ENCODE data around the gene NBEA.

The NBEA gene

DNA sequence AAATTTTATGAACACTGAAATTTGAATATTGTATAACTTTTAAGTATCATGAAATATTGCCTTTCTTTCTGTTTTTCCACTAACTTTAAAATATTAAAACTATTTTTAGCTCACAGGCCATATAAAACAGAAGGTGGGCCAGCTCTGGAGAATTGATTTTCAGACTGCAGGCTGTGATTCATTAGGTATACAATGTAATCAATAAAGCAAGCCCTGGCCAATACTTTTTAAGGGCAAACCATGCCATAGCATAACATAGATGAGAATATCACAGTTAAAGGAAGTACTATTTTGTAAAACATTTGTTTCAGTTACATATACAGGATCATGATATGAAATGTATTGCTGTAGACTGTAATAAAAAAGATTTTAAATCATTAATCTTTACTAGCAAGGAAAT is 336.8 kb downstream of the NBEA start:
- H3K4me1 ChIP-seq (ENCODE audit: insufficient read depth, insufficient read length), result no peaks in the 10 kb centered on the region
- H3K36me3 ChIP-seq (ENCODE audit: insufficient read depth, insufficient read length, low read length), result no peaks in the 10 kb centered on the region
- TF ChIP-seq ZNF274 (IDR thresholded peaks at IDR 0.05; ENCODE audit: low read depth, low read length) (no peak), YY1 (IDR thresholded peaks at IDR 0.05; ENCODE audit: insufficient read depth, insufficient read length) (no peak), SUZ12 (IDR thresholded peaks at IDR 0.05; ENCODE audit: extremely low read depth, insufficient read depth, insufficient read length) (no peak)
- H3K27me3 ChIP-seq (ENCODE audit: insufficient read depth, insufficient read length), result no peaks in the 10 kb centered on the region
- no peak overlapping the region for H3K9ac ChIP-seq (ENCODE audit: insufficient read length, low read depth)
- no peak overlapping the region for H3K4me3 ChIP-seq (ENCODE audit: insufficient read length, low read depth)
- no peak for DNase-seq (ENCODE audit: low read depth, low spot score)
- no peaks in the 10 kb centered on the region for H3K9me3 ChIP-seq (ENCODE audit: insufficient read depth, low read length)

DNA sequence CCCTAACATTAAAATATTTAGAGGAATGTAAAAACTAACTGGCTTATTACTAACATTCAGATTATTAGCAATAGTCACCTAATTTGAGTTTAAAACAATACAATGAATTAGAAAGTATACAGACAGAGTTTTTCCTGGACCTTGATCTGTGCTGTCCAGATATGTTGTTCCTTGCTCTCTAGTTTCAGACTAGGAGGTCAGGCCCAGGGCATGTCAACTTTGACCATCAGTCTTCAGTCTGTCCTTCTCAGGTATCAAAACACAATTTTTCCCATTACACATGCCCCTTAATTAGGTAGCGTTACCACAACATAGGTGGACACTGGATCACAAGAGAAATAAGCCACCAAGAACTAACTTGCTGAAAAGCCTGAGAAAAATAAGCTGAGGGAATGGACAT is 337.4 kb downstream of the NBEA start:
- Histone ChIP-seq H3K9ac (ENCODE audit: insufficient read length, low read depth) (no peak overlapping the region), H3K36me3 (ENCODE audit: insufficient read depth, insufficient read length, low read length) (no peaks in the 10 kb centered on the region)

DNA sequence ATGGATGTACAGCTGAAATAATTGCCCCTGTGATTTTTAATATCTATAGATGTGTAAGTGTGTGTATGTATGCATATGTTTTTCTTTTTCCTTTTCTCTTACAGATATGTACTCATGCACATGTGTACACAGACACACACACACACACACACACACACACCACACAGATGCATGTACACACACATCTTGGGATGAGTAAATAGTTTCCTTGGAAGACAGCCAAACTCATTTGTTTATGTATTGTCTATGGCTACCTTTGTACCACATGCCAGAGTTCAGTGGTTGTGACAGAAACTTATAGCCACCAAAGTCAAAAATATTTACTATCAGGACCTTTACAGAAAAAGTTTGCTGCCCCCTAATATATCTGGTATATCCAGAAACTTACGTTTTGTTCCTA is 341.8 kb downstream of the NBEA start:
- Histone ChIP-seq H3K9me3 (ENCODE audit: insufficient read depth, low read length) (no peaks in the 10 kb centered on the region), H3K36me3 (ENCODE audit: insufficient read depth, insufficient read length, low read length) (no peaks in the 10 kb centered on the region), H3K9ac (ENCODE audit: insufficient read length, low read depth) (no peak overlapping the region), H3K27me3 (ENCODE audit: insufficient read depth, insufficient read length) (no peaks in the 10 kb centered on the region), H3K4me1 (ENCODE audit: insufficient read depth, insufficient read length) (no peaks in the 10 kb centered on the region), H3K4me3 (ENCODE audit: insufficient read length, low read depth) (no peak overlapping the region)
- TF ChIP-seq YY1 (IDR thresholded peaks at IDR 0.05; ENCODE audit: insufficient read depth, insufficient read length) (no peak), SUZ12 (IDR thresholded peaks at IDR 0.05; ENCODE audit: extremely low read depth, insufficient read depth, insufficient read length) (no peak), ZNF274 (IDR thresholded peaks at IDR 0.05; ENCODE audit: low read depth, low read length) (no peak)
- DNase-seq (ENCODE audit: low read depth, low spot score), result no peak

More for the DNA sequence above, 337.4 kb downstream of the NBEA start:
- no peak overlapping the region for H3K4me3 ChIP-seq (ENCODE audit: insufficient read length, low read depth)
- TF ChIP-seq ZNF274 (IDR thresholded peaks at IDR 0.05; ENCODE audit: low read depth, low read length), result no peak
- TF ChIP-seq SUZ12 (IDR thresholded peaks at IDR 0.05; ENCODE audit: extremely low read depth, insufficient read depth, insufficient read length), result no peak
- TF ChIP-seq YY1 (IDR thresholded peaks at IDR 0.05; ENCODE audit: insufficient read depth, insufficient read length), result no peak
- no peaks in the 10 kb centered on the region for H3K9me3 ChIP-seq (ENCODE audit: insufficient read depth, low read length)
- H3K4me1 ChIP-seq (ENCODE audit: insufficient read depth, insufficient read length), result no peaks in the 10 kb centered on the region
- H3K27me3 ChIP-seq (ENCODE audit: insufficient read depth, insufficient read length), result no peaks in the 10 kb centered on the region
- no peak for DNase-seq (ENCODE audit: low read depth, low spot score)

DNA sequence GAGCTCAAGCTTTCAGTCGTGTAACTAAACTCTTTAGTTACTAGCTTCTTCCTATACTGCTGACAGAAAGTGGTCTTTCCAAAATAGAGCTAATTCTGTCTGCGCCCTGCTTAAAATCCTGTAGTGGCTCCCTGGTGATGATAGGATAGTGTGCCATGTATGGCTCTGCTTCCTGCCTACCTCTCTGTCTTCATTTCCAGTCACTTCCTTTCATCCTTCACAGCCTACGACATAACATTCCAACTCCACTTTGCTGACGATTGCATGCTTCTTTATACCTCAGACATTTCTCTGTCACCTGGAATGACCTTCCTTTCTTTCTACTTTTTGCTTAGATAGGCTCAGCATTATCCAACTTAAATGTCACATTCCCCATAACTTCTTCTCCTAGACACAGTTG is 343.6 kb downstream of the NBEA start:
- TF ChIP-seq YY1 (IDR thresholded peaks at IDR 0.05; ENCODE audit: insufficient read depth, insufficient read length) (no peak), ZNF274 (IDR thresholded peaks at IDR 0.05; ENCODE audit: low read depth, low read length) (no peak), SUZ12 (IDR thresholded peaks at IDR 0.05; ENCODE audit: extremely low read depth, insufficient read depth, insufficient read length) (no peak)
- H3K4me3 ChIP-seq (ENCODE audit: insufficient read length, low read depth), result no peak overlapping the region

DNA sequence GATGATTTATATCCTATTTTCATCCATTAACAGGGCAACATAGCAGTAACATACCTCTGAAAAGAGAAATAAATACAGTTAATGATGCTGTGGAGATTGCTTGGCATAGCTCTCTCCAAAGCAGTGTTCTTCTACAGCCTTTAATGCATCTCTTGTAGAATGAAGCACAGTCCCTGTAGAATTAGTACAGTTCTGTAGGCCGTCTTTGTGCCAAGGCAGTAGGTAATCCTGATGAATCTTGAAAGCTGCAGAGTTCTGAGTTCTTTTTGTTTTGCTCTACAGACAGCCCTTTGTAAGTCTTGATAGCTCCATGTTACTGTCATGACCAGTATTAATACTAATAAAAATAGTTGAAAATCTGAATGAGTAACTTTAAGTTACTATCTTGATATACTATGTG is 350.3 kb downstream of the NBEA start:
- H3K27me3 ChIP-seq (ENCODE audit: insufficient read depth, insufficient read length), result no peaks in the 10 kb centered on the region
- no peak for DNase-seq (ENCODE audit: low read depth, low spot score)
- H3K9ac ChIP-seq (ENCODE audit: insufficient read length, low read depth), result no peak overlapping the region
- no peak overlapping the region for H3K4me3 ChIP-seq (ENCODE audit: insufficient read length, low read depth)
- no peaks in the 10 kb centered on the region for H3K4me1 ChIP-seq (ENCODE audit: insufficient read depth, insufficient read length)
- TF ChIP-seq SUZ12 (IDR thresholded peaks at IDR 0.05; ENCODE audit: extremely low read depth, insufficient read depth, insufficient read length) (no peak), ZNF274 (IDR thresholded peaks at IDR 0.05; ENCODE audit: low read depth, low read length) (no peak), YY1 (IDR thresholded peaks at IDR 0.05; ENCODE audit: insufficient read depth, insufficient read length) (no peak)
- H3K9me3 ChIP-seq (ENCODE audit: insufficient read depth, low read length), result no peaks in the 10 kb centered on the region
- H3K36me3 ChIP-seq (ENCODE audit: insufficient read depth, insufficient read length, low read length), result no peaks in the 10 kb centered on the region

More for the DNA sequence above, 343.6 kb downstream of the NBEA start:
- no peak overlapping the region for H3K9ac ChIP-seq (ENCODE audit: insufficient read length, low read depth)
- H3K36me3 ChIP-seq (ENCODE audit: insufficient read depth, insufficient read length, low read length), result no peaks in the 10 kb centered on the region
- DNase-seq (ENCODE audit: low read depth, low spot score), result no peak
- H3K9me3 ChIP-seq (ENCODE audit: insufficient read depth, low read length), result no peaks in the 10 kb centered on the region
- H3K4me1 ChIP-seq (ENCODE audit: insufficient read depth, insufficient read length), result no peaks in the 10 kb centered on the region
- H3K27me3 ChIP-seq (ENCODE audit: insufficient read depth, insufficient read length), result no peaks in the 10 kb centered on the region

- TF ChIP-seq YY1 (IDR thresholded peaks at IDR 0.05; ENCODE audit: insufficient read depth, insufficient read length), result no peak
- TF ChIP-seq ZNF274 (IDR thresholded peaks at IDR 0.05; ENCODE audit: low read depth, low read length), result no peak
- no peak for TF ChIP-seq SUZ12 (IDR thresholded peaks at IDR 0.05; ENCODE audit: extremely low read depth, insufficient read depth, insufficient read length)
- H3K9me3 ChIP-seq (ENCODE audit: insufficient read depth, low read length), result no peaks in the 10 kb centered on the region
- no peak overlapping the region for H3K4me3 ChIP-seq (ENCODE audit: insufficient read length, low read depth)
- H3K4me1 ChIP-seq (ENCODE audit: insufficient read depth, insufficient read length), result no peaks in the 10 kb centered on the region
- H3K27me3 ChIP-seq (ENCODE audit: insufficient read depth, insufficient read length), result no peaks in the 10 kb centered on the region
- no peaks in the 10 kb centered on the region for H3K36me3 ChIP-seq (ENCODE audit: insufficient read depth, insufficient read length, low read length)
- H3K9ac ChIP-seq (ENCODE audit: insufficient read length, low read depth), result no peak overlapping the region
- DNase-seq (ENCODE audit: low read depth, low spot score), result no peak
These were observed 351.6 kb downstream of the NBEA start for GRCh38 chr13:35293579-35294226.

GRCh38 chr13:35309706-35310105 is 367.6 kb downstream of the NBEA start:
- no peaks in the 10 kb centered on the region for H3K9me3 ChIP-seq (ENCODE audit: insufficient read depth, low read length)
- no peaks in the 10 kb centered on the region for H3K27me3 ChIP-seq (ENCODE audit: insufficient read depth, insufficient read length)
- H3K4me1 ChIP-seq (ENCODE audit: insufficient read depth, insufficient read length), result no peaks in the 10 kb centered on the region
- H3K36me3 ChIP-seq (ENCODE audit: insufficient read depth, insufficient read length, low read length), result no peaks in the 10 kb centered on the region
- H3K4me3 ChIP-seq (ENCODE audit: insufficient read length, low read depth), result no peak overlapping the region
- no peak for TF ChIP-seq SUZ12 (IDR thresholded peaks at IDR 0.05; ENCODE audit: extremely low read depth, insufficient read depth, insufficient read length)
- no peak for TF ChIP-seq ZNF274 (IDR thresholded peaks at IDR 0.05; ENCODE audit: low read depth, low read length)
- TF ChIP-seq YY1 (IDR thresholded peaks at IDR 0.05; ENCODE audit: insufficient read depth, insufficient read length), result no peak
- no peak overlapping the region for H3K9ac ChIP-seq (ENCODE audit: insufficient read length, low read depth)
- no peak for DNase-seq (ENCODE audit: low read depth, low spot score)

Measured in NT2/D1 (cell line).